Measurements from ENCODE around the gene RABEP2.

- TF ChIP-seq, protein P1, sequence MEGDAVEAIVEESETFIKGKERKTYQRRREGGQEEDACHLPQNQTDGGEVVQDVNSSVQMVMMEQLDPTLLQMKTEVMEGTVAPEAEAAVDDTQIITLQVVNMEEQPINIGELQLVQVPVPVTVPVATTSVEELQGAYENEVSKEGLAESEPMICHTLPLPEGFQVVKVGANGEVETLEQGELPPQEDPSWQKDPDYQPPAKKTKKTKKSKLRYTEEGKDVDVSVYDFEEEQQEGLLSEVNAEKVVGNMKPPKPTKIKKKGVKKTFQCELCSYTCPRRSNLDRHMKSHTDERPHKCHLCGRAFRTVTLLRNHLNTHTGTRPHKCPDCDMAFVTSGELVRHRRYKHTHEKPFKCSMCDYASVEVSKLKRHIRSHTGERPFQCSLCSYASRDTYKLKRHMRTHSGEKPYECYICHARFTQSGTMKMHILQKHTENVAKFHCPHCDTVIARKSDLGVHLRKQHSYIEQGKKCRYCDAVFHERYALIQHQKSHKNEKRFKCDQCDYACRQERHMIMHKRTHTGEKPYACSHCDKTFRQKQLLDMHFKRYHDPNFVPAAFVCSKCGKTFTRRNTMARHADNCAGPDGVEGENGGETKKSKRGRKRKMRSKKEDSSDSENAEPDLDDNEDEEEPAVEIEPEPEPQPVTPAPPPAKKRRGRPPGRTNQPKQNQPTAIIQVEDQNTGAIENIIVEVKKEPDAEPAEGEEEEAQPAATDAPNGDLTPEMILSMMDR (IDR thresholded peaks at IDR 0.05) = no peak
- TF ChIP-seq POLR2A (IDR thresholded peaks at IDR 0.05) = no peak
These were observed 12.5 kb downstream of the RABEP2 start for GRCh38 chr16:28912558-28912957.
